Sigmoid colon (tissue), 7 donors: ENCODE data around the gene KCTD16. TPM values are rescaled to one million over a fixed set of nuclear protein-coding genes. Genes with fewer than 3 reads are reported as not detected.

Experiments used
- DNase-seq: peaks from one replicate; pipeline ENCODE4 v3.0.0-alpha.2; 2019
- H3K27ac ChIP-seq, 4 donors: fragments of 200-600 bp; sonication (generic); one replicate each; pipeline ENCODE4 v1.5.1; 2016 to 2019; ENCODE audit warnings: mild to moderate bottlenecking in 1 of 4
- H3K27me3 ChIP-seq, 3 donors: fragments of 200-600 bp; sonication (generic); one replicate each; pipeline ENCODE4 v1.5.1; 2019; ENCODE audit warnings: mild to moderate bottlenecking in 1 of 3
- H3K36me3 ChIP-seq, 4 donors: fragments of 200-600 bp; sonication (generic); one replicate each; pipeline ENCODE4 v1.5.1; 2016 to 2019
- H3K4me1 ChIP-seq, 4 donors: fragments of 200-600 bp; sonication (generic); one replicate each; pipeline ENCODE4 v1.5.1; 2017 to 2019
- H3K4me3 ChIP-seq, 4 donors: fragments of 200-600 bp; sonication (generic); one replicate each; pipeline ENCODE4 v1.5.1; 2017 to 2019; ENCODE audit warnings: mild to moderate bottlenecking in 2 of 4, moderate library complexity in 1 of 4
- H3K9me3 ChIP-seq, 4 donors: fragments of 200-600 bp in 3 of 4; sonication (generic) in 3 of 4; one replicate each; pipeline versions ENCODE4 v1.5.1 to v1.6.1; 2013 to 2019
- EP300 ChIP-seq, 4 donors: sonication (generic); formaldehyde crosslinking; IDR thresholded peaks; one replicate each; pipeline ENCODE4 v1.6.1; 2017; ENCODE audit warnings: antibody characterized with exemption in 4 of 4
- POLR2A ChIP-seq, 2 donors: fragments of 450-650 bp; IDR thresholded peaks; one replicate each; pipeline ENCODE4 v1.6.1; 2016; ENCODE audit warnings: antibody characterized with exemption in 2 of 2, mild to moderate bottlenecking in 2 of 2, moderate library complexity in 2 of 2
- POLR2AphosphoS5 ChIP-seq, 4 donors: sonication (generic); formaldehyde crosslinking; IDR thresholded peaks; one replicate each; pipeline ENCODE4 v1.6.1; 2017; ENCODE audit warnings: antibody characterized with exemption in 4 of 4
- WGBS, 2 donors: extraction: QIAGEN DNeasy Blood & Tissue Kit; methylation state at CpG; one replicate each; pipeline ENCODE4 v1.1.7; 2013; 5-methylcytosine and 5-hydroxymethylcytosine counted together
- intact Hi-C: fragments of 100-400 bp; cut with DNase I; formaldehyde crosslinking; loops from one replicate; pipeline ENCODE4 v1.15.1; 2023
- polyA plus RNA-seq, 3 donors: library from polyadenylated mRNA; stranded (reverse); fragments of 200-250 nt; gene quantifications; one replicate each; pipeline ENCODE4 v1.2.3, GENCODE V29; 2013
- total RNA-seq, 4 donors: library from RNA; depleted of rRNA; stranded (reverse); fragments of >200 nt; gene quantifications; one replicate each; pipeline ENCODE4 v1.1.0, GENCODE V29; 2016
- TF ChIP-seq, protein P1 (sequence below), 4 experiments: fragments of 450-650 bp in 3 of 4; fragments of 200-600 bp in 1 of 4; IDR thresholded peaks; one replicate each; pipeline ENCODE4 v1.5.1; 2016 to 2019; ENCODE audit warnings: antibody characterized with exemption in 4 of 4, mild to moderate bottlenecking in 3 of 4, moderate library complexity in 2 of 4
- donor health status: healthy with polysubstance abuse.
- donor health status: Bipolar disorder and iron deficiency.
- donor health status: healthy.

The KCTD16 gene
- total and polyA plus RNA-seq, 7 donors = under 0.01 to 0.71 (median 0.16) TPM; not detected in 2

GRCh38 chr5:144333336-144333920 lies 162.8 kb downstream of the KCTD16 start:
- Histone ChIP-seq H3K4me3 (no peak overlapping the region), H3K27ac (no peak overlapping the region), H3K27me3 (no peaks in the 10 kb centered on the region), H3K4me1 (no peaks in the 10 kb centered on the region), H3K36me3 (no peaks in the 10 kb centered on the region), H3K9me3 (no peaks in the 10 kb centered on the region)
- intact Hi-C loops = no loop called here
- DNase-seq = no peak
- TF ChIP-seq POLR2AphosphoS5 (IDR thresholded peaks at IDR 0.05) (no peak), EP300 (IDR thresholded peaks at IDR 0.05) (no peak), POLR2A (IDR thresholded peaks at IDR 0.05) (no peak)
- TF ChIP-seq, protein P1, sequence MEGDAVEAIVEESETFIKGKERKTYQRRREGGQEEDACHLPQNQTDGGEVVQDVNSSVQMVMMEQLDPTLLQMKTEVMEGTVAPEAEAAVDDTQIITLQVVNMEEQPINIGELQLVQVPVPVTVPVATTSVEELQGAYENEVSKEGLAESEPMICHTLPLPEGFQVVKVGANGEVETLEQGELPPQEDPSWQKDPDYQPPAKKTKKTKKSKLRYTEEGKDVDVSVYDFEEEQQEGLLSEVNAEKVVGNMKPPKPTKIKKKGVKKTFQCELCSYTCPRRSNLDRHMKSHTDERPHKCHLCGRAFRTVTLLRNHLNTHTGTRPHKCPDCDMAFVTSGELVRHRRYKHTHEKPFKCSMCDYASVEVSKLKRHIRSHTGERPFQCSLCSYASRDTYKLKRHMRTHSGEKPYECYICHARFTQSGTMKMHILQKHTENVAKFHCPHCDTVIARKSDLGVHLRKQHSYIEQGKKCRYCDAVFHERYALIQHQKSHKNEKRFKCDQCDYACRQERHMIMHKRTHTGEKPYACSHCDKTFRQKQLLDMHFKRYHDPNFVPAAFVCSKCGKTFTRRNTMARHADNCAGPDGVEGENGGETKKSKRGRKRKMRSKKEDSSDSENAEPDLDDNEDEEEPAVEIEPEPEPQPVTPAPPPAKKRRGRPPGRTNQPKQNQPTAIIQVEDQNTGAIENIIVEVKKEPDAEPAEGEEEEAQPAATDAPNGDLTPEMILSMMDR (IDR thresholded peaks at IDR 0.05) = no peak
- WGBS, 2 donors = 93 to 96% methylated on average over 1 of the region's 1 CpG

DNA sequence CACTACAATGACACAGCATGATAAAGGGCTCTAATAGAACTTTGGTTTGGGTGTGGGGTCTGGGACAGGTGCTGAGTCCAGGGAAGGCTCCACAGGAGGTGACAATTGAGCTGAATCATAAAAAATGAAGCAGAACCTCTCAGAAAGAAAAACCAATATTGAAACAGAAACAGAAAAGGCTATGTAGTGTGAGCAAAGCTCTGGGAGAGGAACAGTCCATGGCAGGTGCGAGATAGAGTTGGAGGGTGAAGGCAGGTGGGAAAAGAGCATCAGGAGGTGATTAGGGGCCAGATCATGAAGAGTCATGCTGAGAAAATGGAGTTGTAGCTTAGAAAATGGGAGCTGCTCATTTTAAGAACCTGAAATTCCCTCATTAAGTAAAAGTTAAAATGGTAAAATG lies 164.9 kb downstream of the KCTD16 start:
- intact Hi-C loops = no loop called here
- Histone ChIP-seq H3K27ac (no peak overlapping the region), H3K4me1 (no peaks in the 10 kb centered on the region), H3K9me3 (no peaks in the 10 kb centered on the region), H3K36me3 (no peaks in the 10 kb centered on the region), H3K4me3 (no peak overlapping the region), H3K27me3 (no peaks in the 10 kb centered on the region)
- TF ChIP-seq POLR2A (IDR thresholded peaks at IDR 0.05) (no peak), EP300 (IDR thresholded peaks at IDR 0.05) (no peak), POLR2AphosphoS5 (IDR thresholded peaks at IDR 0.05) (no peak)
- TF ChIP-seq, protein P1 (IDR thresholded peaks at IDR 0.05) = no peak
- 83 to 88% methylated on average over 1 of the region's 1 CpG for WGBS, 2 donors
- DNase-seq = no peak

- H3K27ac ChIP-seq = no peak overlapping the region
- DNase-seq = no peak
- no peaks in the 10 kb centered on the region for H3K27me3 ChIP-seq
- intact Hi-C loops = no loop called here
- no peaks in the 10 kb centered on the region for H3K9me3 ChIP-seq
- no peaks in the 10 kb centered on the region for H3K36me3 ChIP-seq
- H3K4me3 ChIP-seq = no peak overlapping the region
- 80 to 83% methylated on average over 5 of the region's 5 CpGs for WGBS, 2 donors
- H3K4me1 ChIP-seq = no peaks in the 10 kb centered on the region
- TF ChIP-seq EP300 (IDR thresholded peaks at IDR 0.05) = no peak
- TF ChIP-seq, protein P1 (IDR thresholded peaks at IDR 0.05) = no peak
- TF ChIP-seq POLR2AphosphoS5 (IDR thresholded peaks at IDR 0.05) = no peak
- no peak for TF ChIP-seq POLR2A (IDR thresholded peaks at IDR 0.05)
Measured at GRCh38 chr5:144336191-144336961, 165.7 kb downstream of the KCTD16 start.

DNA sequence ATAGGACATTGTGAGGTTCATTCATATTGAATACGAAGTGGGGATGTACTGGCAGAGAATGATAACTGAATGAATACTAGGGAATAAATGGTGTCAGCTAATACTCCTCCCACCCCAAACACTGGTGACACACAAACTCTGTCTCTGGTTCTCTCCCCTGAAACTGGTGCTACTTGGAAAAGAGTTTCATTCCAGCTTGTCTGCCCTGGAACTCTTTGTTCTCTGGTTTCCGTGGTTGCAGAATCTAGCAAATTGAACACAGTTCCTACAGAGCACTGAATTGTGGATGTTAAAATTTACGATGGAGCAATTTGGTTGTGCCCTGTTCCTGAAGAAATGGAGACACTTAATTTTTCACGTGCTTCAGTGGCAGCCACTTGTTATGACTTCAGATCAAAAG lies 181.7 kb downstream of the KCTD16 start:
- no peaks in the 10 kb centered on the region for H3K27me3 ChIP-seq
- no peak overlapping the region for H3K27ac ChIP-seq
- H3K9me3 ChIP-seq = no peaks in the 10 kb centered on the region
- H3K4me3 ChIP-seq = no peak overlapping the region
- no peak for DNase-seq
- H3K4me1 ChIP-seq = no peaks in the 10 kb centered on the region
- intact Hi-C loops = no loop called here
- 39 to 63% methylated on average over 4 of the region's 4 CpGs for WGBS, 2 donors
- TF ChIP-seq, protein P1 (IDR thresholded peaks at IDR 0.05) = no peak
- TF ChIP-seq POLR2A (IDR thresholded peaks at IDR 0.05) (no peak), POLR2AphosphoS5 (IDR thresholded peaks at IDR 0.05) (no peak), EP300 (IDR thresholded peaks at IDR 0.05) (no peak)
- no peaks in the 10 kb centered on the region for H3K36me3 ChIP-seq
